Neural progenitor cell (in vitro differentiated cells): ENCODE measurements around the gene TCTN3. TPM values are rescaled to one million over a fixed set of nuclear protein-coding genes. Genes with fewer than 3 reads are reported as not detected.

ENCODE experiments used
- DNase-seq: peaks from one replicate; pipeline ENCODE4 v3.0.0-alpha.2; 2016; ENCODE audit warnings: low spot score
- H2AFZ ChIP-seq: fragments of 200-600 bp; sonication (generic); replicated peaks from 2 replicates; pipeline ENCODE4 v1.6.1; 2016; ENCODE audit warnings: antibody characterized with exemption
- H3F3A ChIP-seq: fragments of 200-600 bp; sonication (generic); 2 replicates; pipeline ENCODE4 v1.6.1; 2016; ENCODE audit warnings: antibody characterized with exemption, low read depth
- H3K27ac ChIP-seq: fragments of 200-600 bp; sonication (generic); 2 replicates; pipeline ENCODE4 v1.5.1; 2016; ENCODE audit warnings: mild to moderate bottlenecking
- H3K27me3 ChIP-seq: fragments of 200-600 bp; sonication (generic); 2 replicates; pipeline ENCODE4 v1.6.1; 2016; ENCODE audit warnings: mild to moderate bottlenecking, moderate library complexity
- H3K36me3 ChIP-seq: fragments of 200-600 bp; sonication (generic); 2 replicates; pipeline ENCODE4 v1.5.1; 2016
- H3K4me1 ChIP-seq: fragments of 200-600 bp; sonication (generic); 2 replicates; pipeline ENCODE4 v1.6.1; 2016; ENCODE audit warnings: mixed run types
- H3K4me2 ChIP-seq: fragments of 200-600 bp; sonication (generic); 2 replicates; pipeline ENCODE4 v1.6.1; 2016
- H3K4me3 ChIP-seq: fragments of 200-600 bp; sonication (generic); 2 replicates; pipeline ENCODE4 v1.5.1; 2016
- H3K79me2 ChIP-seq: fragments of 200-600 bp; sonication (generic); 2 replicates; pipeline ENCODE4 v1.6.1; 2016; ENCODE audit warnings: low read depth
- H3K9ac ChIP-seq: fragments of 200-600 bp; sonication (generic); 2 replicates; pipeline ENCODE4 v1.6.1; 2016
- H3K9me3 ChIP-seq: fragments of 200-600 bp; sonication (generic); 2 replicates; pipeline ENCODE4 v1.5.1; 2016; ENCODE audit warnings: low read depth
- H4K20me1 ChIP-seq: fragments of 200-600 bp; sonication (generic); 2 replicates; pipeline ENCODE4 v1.6.1; 2016; ENCODE audit warnings: low read depth
- H3K27ac Mint-ChIP-seq: 3 replicates; pipeline ENCODE4 v1.8.0; 2021; ENCODE audit warnings: mixed read lengths
- H3K27me3 Mint-ChIP-seq: 2 replicates; pipeline ENCODE4 v1.8.0; 2022; ENCODE audit warnings: low read depth, mild to moderate bottlenecking, inconsistent platforms, moderate library complexity, mixed read lengths; ENCODE audit not compliant: insufficient read depth
- H3K36me3 Mint-ChIP-seq: 3 replicates; pipeline ENCODE4 v1.8.0; 2021; ENCODE audit warnings: mixed read lengths
- H3K4me1 Mint-ChIP-seq: 3 replicates; pipeline ENCODE4 v1.8.0; 2021; ENCODE audit warnings: mixed read lengths
- H3K4me3 Mint-ChIP-seq: 3 replicates; pipeline ENCODE4 v1.8.0; 2021; ENCODE audit warnings: mild to moderate bottlenecking, moderate library complexity, mixed read lengths
- H3K9me3 Mint-ChIP-seq: 3 replicates; pipeline ENCODE4 v1.8.0; 2020; ENCODE audit warnings: mixed read lengths
- EZH2 ChIP-seq: fragments of 200-600 bp; sonication (generic); IDR thresholded peaks from 2 replicates; pipeline ENCODE4 v1.6.1; 2017; ENCODE audit warnings: antibody characterized with exemption, mild to moderate bottlenecking, moderate library complexity
- EZH2phosphoT487 ChIP-seq: fragments of 200-600 bp; sonication (generic); IDR thresholded peaks from 2 replicates; pipeline ENCODE4 v1.6.1; 2017; ENCODE audit warnings: antibody characterized with exemption
- total RNA-seq: library from RNA; depleted of rRNA; stranded (reverse); fragments of >200 nt; gene quantifications from 2 replicates; pipeline ENCODE4 v1.2.3, GENCODE V29; 2015; ENCODE audit warnings: low replicate concordance
- TF ChIP-seq, protein P1 (sequence below): fragments of 200-600 bp; sonication (generic); IDR thresholded peaks from 2 replicates; pipeline ENCODE4 v1.5.1; 2017; ENCODE audit warnings: antibody characterized with exemption, mild to moderate bottlenecking

The TCTN3 gene
- total RNA-seq, 1 donor from 2014 or later: 45.9 TPM

GRCh38 chr10:95618101-95618500 lies 75.6 kb downstream of the TCTN3 start:
- peaks cover 50% of the 10 kb centered on the region for H3K36me3 Mint-ChIP-seq
- no peak overlapping the region for H3K27ac Mint-ChIP-seq
- Histone ChIP-seq H3K27ac (no peak overlapping the region), H3K36me3 (peaks cover 3% of the 10 kb centered on the region), H3K4me2 (no peak overlapping the region), H3K4me1 (no peaks in the 10 kb centered on the region), H4K20me1 (no peaks in the 10 kb centered on the region), H3K79me2 (no peaks in the 10 kb centered on the region), H3K9ac (no peak overlapping the region), H2AFZ (no peak overlapping the region), H3K27me3 (no peaks in the 10 kb centered on the region), H3F3A (no peaks in the 10 kb centered on the region), H3K9me3 (no peaks in the 10 kb centered on the region), H3K4me3 (no peak overlapping the region)
- no peak for TF ChIP-seq EZH2phosphoT487
- no peak for TF ChIP-seq EZH2
- TF ChIP-seq, protein P1, sequence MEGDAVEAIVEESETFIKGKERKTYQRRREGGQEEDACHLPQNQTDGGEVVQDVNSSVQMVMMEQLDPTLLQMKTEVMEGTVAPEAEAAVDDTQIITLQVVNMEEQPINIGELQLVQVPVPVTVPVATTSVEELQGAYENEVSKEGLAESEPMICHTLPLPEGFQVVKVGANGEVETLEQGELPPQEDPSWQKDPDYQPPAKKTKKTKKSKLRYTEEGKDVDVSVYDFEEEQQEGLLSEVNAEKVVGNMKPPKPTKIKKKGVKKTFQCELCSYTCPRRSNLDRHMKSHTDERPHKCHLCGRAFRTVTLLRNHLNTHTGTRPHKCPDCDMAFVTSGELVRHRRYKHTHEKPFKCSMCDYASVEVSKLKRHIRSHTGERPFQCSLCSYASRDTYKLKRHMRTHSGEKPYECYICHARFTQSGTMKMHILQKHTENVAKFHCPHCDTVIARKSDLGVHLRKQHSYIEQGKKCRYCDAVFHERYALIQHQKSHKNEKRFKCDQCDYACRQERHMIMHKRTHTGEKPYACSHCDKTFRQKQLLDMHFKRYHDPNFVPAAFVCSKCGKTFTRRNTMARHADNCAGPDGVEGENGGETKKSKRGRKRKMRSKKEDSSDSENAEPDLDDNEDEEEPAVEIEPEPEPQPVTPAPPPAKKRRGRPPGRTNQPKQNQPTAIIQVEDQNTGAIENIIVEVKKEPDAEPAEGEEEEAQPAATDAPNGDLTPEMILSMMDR: no peak
- H3K9me3 Mint-ChIP-seq: peaks cover 5% of the 10 kb centered on the region
- H3K4me3 Mint-ChIP-seq: no peak overlapping the region
- no peak for DNase-seq
- H3K4me1 Mint-ChIP-seq: no peaks in the 10 kb centered on the region
- no peaks in the 10 kb centered on the region for H3K27me3 Mint-ChIP-seq

DNA sequence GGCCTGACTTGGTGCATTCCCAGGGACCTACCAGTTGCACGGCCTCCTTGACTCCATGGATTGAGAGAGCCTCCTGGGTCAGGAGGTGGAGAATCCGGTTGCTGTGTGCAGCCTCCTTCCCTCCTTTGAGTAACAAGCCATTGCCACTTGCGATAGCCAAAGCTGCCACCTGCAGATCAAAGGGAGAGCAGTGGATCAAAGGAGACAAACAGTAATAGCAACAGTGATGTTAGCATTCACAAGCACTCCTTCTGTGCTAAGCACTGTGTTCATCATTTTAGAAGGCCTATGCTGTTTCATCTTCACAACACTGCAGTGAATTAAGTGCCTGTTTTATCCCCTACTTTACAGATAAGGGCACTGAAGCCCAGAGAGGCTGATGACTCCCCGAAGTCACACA lies 77.3 kb downstream of the TCTN3 start:
- no peaks in the 10 kb centered on the region for H3K27me3 ChIP-seq
- no peaks in the 10 kb centered on the region for H3F3A ChIP-seq
- peaks cover 49% of the 10 kb centered on the region for H3K36me3 Mint-ChIP-seq
- no peaks in the 10 kb centered on the region for H3K4me1 ChIP-seq
- no peak overlapping the region for H3K4me2 ChIP-seq
- no peak overlapping the region for H3K4me3 ChIP-seq
- H3K27ac ChIP-seq: no peak overlapping the region
- no peak overlapping the region for H3K27ac Mint-ChIP-seq
- DNase-seq: no peak
- no peaks in the 10 kb centered on the region for H3K4me1 Mint-ChIP-seq
- H3K4me3 Mint-ChIP-seq: no peak overlapping the region
- H3K9me3 ChIP-seq: no peaks in the 10 kb centered on the region
- H3K79me2 ChIP-seq: no peaks in the 10 kb centered on the region
- H4K20me1 ChIP-seq: no peaks in the 10 kb centered on the region
- H3K9me3 Mint-ChIP-seq: peaks cover 5% of the 10 kb centered on the region
- H3K27me3 Mint-ChIP-seq: no peaks in the 10 kb centered on the region
- no peak for TF ChIP-seq EZH2
- TF ChIP-seq EZH2phosphoT487: no peak
- TF ChIP-seq, protein P1: no peak
- no peak overlapping the region for H3K9ac ChIP-seq
- no peak overlapping the region for H2AFZ ChIP-seq
- no peaks in the 10 kb centered on the region for H3K36me3 ChIP-seq

Other genes with a start within 250 kb of the TCTN3 start
- 10.1 and 16.1 TPM in 2 replicates for gene SORBS1, start 132.6 kb downstream of the TCTN3 start, total RNA-seq
- gene ALDH18A1, start 37.2 kb downstream of the TCTN3 start, total RNA-seq: 93.7 and 97.2 TPM in 2 replicates
- gene ENTPD1, start 62.2 kb upstream of the TCTN3 start, total RNA-seq: 0.46 and 1.6 TPM in 2 replicates
- 0.22 and 0.37 TPM in 2 replicates for gene CC2D2B, start 214.0 kb upstream of the TCTN3 start, total RNA-seq